Breast epithelium (tissue), 4 donors: ENCODE results near the gene FAM43A. TPM values are rescaled to one million over a fixed set of nuclear protein-coding genes. Genes with fewer than 3 reads are reported as not detected.

ENCODE experiments used
- DNase-seq, 2 donors: peaks; one replicate each; pipeline ENCODE4 v3.0.0-alpha.2; 2019; ENCODE audit warnings: low spot score in 2 of 2
- H3K27ac ChIP-seq, 2 donors: fragments of 200-600 bp; sonication (generic) in 1 of 2; one replicate each; pipeline ENCODE4 v1.5.1; 2016 to 2019; ENCODE audit warnings: mild to moderate bottlenecking in 1 of 2
- H3K27me3 ChIP-seq, 2 donors: fragments of 200-600 bp; sonication (generic) in 1 of 2; one replicate each; pipeline versions ENCODE4 v1.5.1 to v1.6.0; 2017 to 2019; ENCODE audit warnings: control low read depth in 1 of 2, mild to moderate bottlenecking in 1 of 2
- H3K36me3 ChIP-seq: fragments of 200-600 bp; one replicate; pipeline ENCODE4 v1.5.1; 2019
- H3K4me1 ChIP-seq, 2 donors: fragments of 200-600 bp; sonication (generic); one replicate each; pipeline ENCODE4 v1.5.1; 2016 to 2019; ENCODE audit warnings: control low read depth in 1 of 2
- H3K4me3 ChIP-seq, 3 donors: fragments of 200-600 bp; sonication (generic); 1 replicate in 2 of 3; 2 replicates in 1 of 3; pipeline ENCODE4 v1.5.1; 2016 to 2019; ENCODE audit warnings: mild to moderate bottlenecking in 3 of 3, moderate library complexity in 2 of 3
- H3K9me3 ChIP-seq, 2 donors: fragments of 200-600 bp; sonication (generic) in 1 of 2; one replicate each; pipeline ENCODE4 v1.5.1; 2016 to 2019; ENCODE audit warnings: control low read depth in 1 of 2
- POLR2A ChIP-seq: fragments of 450-650 bp; IDR thresholded peaks from one replicate; pipeline ENCODE4 v1.6.1; 2016; ENCODE audit warnings: antibody characterized with exemption, mild to moderate bottlenecking, moderate library complexity
- POLR2AphosphoS5 ChIP-seq, 3 donors: sonication (generic); formaldehyde crosslinking; IDR thresholded peaks; one replicate each; pipeline ENCODE4 v1.6.1; 2017; ENCODE audit warnings: antibody characterized with exemption in 3 of 3
- intact Hi-C: fragments of 100-400 bp; cut with DNase I; formaldehyde crosslinking; loops from one replicate; pipeline ENCODE4 v1.15.1; 2023; ENCODE audit warnings: low total_unique reads
- total RNA-seq, 3 donors: library from RNA; depleted of rRNA; stranded (reverse); fragments of >200 nt; gene quantifications; one replicate each; pipeline ENCODE4 v1.1.0, GENCODE V29; 2016
- TF ChIP-seq, protein P1 (sequence below), 3 donors: fragments of 450-650 bp; IDR thresholded peaks; one replicate each; pipeline ENCODE4 v1.5.1; 2016 to 2017; ENCODE audit warnings: antibody characterized with exemption in 3 of 3, mild to moderate bottlenecking in 3 of 3, moderate library complexity in 3 of 3

Gene FAM43A
- total RNA-seq, 3 donors from 2014 or later = 10.1 to 16.7 (median 15.5) TPM

- no peaks in the 10 kb centered on the region for H3K27me3 ChIP-seq
- no peak overlapping the region for H3K4me3 ChIP-seq
- intact Hi-C loops = no loop called here
Measured at GRCh38 chr3:194705761-194706160, 20.1 kb downstream of the FAM43A start.

GRCh38 chr3:194707147-194707540 lies 21.5 kb downstream of the FAM43A start:
- Histone ChIP-seq H3K27me3 (no peaks in the 10 kb centered on the region), H3K36me3 (no peaks in the 10 kb centered on the region), H3K9me3 (no peaks in the 10 kb centered on the region), H3K4me3 (no peak overlapping the region), H3K27ac (no peak overlapping the region), H3K4me1 (no peaks in the 10 kb centered on the region)
- intact Hi-C loops = no loop called here
- no peak for DNase-seq
- TF ChIP-seq POLR2AphosphoS5 (IDR thresholded peaks at IDR 0.05) = no peak
- TF ChIP-seq, protein P1, sequence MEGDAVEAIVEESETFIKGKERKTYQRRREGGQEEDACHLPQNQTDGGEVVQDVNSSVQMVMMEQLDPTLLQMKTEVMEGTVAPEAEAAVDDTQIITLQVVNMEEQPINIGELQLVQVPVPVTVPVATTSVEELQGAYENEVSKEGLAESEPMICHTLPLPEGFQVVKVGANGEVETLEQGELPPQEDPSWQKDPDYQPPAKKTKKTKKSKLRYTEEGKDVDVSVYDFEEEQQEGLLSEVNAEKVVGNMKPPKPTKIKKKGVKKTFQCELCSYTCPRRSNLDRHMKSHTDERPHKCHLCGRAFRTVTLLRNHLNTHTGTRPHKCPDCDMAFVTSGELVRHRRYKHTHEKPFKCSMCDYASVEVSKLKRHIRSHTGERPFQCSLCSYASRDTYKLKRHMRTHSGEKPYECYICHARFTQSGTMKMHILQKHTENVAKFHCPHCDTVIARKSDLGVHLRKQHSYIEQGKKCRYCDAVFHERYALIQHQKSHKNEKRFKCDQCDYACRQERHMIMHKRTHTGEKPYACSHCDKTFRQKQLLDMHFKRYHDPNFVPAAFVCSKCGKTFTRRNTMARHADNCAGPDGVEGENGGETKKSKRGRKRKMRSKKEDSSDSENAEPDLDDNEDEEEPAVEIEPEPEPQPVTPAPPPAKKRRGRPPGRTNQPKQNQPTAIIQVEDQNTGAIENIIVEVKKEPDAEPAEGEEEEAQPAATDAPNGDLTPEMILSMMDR (IDR thresholded peaks at IDR 0.05) = no peak
- TF ChIP-seq POLR2A = no peak

More at GRCh38 chr3:194705761-194706160, 20.1 kb downstream of the FAM43A start:
- TF ChIP-seq POLR2AphosphoS5 (IDR thresholded peaks at IDR 0.05) (no peak), POLR2A (no peak)
- Histone ChIP-seq H3K9me3 (no peaks in the 10 kb centered on the region), H3K36me3 (no peaks in the 10 kb centered on the region), H3K27ac (no peak overlapping the region), H3K4me1 (no peaks in the 10 kb centered on the region)
- no peak for DNase-seq

GRCh38 chr3:194711286-194711685 lies 25.6 kb downstream of the FAM43A start:
- H3K27ac ChIP-seq = no peak overlapping the region
- H3K9me3 ChIP-seq = no peaks in the 10 kb centered on the region
- no peaks in the 10 kb centered on the region for H3K4me1 ChIP-seq
- H3K4me3 ChIP-seq = no peak overlapping the region
- intact Hi-C loops = no loop called here
- no peaks in the 10 kb centered on the region for H3K27me3 ChIP-seq
- H3K36me3 ChIP-seq = no peaks in the 10 kb centered on the region
- no peak for DNase-seq
- TF ChIP-seq, protein P1 (IDR thresholded peaks at IDR 0.05) = no peak
- TF ChIP-seq POLR2AphosphoS5 (IDR thresholded peaks at IDR 0.05) (no peak), POLR2A (no peak)

- no peaks in the 10 kb centered on the region for H3K36me3 ChIP-seq
- H3K27ac ChIP-seq = peak overlapping the region in 1 of 2 donors; percentile 60
- TF ChIP-seq POLR2AphosphoS5 (IDR thresholded peaks at IDR 0.05) = no peak
- TF ChIP-seq, protein P1 (IDR thresholded peaks at IDR 0.05) = no peak
- TF ChIP-seq POLR2A = no peak
- peak in 1 of 2 donors; percentile 71 for DNase-seq
- H3K9me3 ChIP-seq = no peaks in the 10 kb centered on the region
- intact Hi-C loops = no loop called here
- H3K4me1 ChIP-seq = no peaks in the 10 kb centered on the region
- H3K27me3 ChIP-seq = no peaks in the 10 kb centered on the region
- no peak overlapping the region for H3K4me3 ChIP-seq
Measured at GRCh38 chr3:194711913-194712312, 26.2 kb downstream of the FAM43A start.

GRCh38 chr3:194713299-194714136 lies 27.8 kb downstream of the FAM43A start:
- Histone ChIP-seq H3K27ac (no peak overlapping the region), H3K27me3 (no peaks in the 10 kb centered on the region), H3K9me3 (no peaks in the 10 kb centered on the region), H3K4me3 (no peak overlapping the region), H3K36me3 (no peaks in the 10 kb centered on the region), H3K4me1 (no peaks in the 10 kb centered on the region)
- intact Hi-C loops = no loop called here
- TF ChIP-seq, protein P1 (IDR thresholded peaks at IDR 0.05) = no peak
- TF ChIP-seq POLR2A (no peak), POLR2AphosphoS5 (IDR thresholded peaks at IDR 0.05) (no peak)
- DNase-seq = no peak
